ENCODE results near the gene FOXG1.

DNA sequence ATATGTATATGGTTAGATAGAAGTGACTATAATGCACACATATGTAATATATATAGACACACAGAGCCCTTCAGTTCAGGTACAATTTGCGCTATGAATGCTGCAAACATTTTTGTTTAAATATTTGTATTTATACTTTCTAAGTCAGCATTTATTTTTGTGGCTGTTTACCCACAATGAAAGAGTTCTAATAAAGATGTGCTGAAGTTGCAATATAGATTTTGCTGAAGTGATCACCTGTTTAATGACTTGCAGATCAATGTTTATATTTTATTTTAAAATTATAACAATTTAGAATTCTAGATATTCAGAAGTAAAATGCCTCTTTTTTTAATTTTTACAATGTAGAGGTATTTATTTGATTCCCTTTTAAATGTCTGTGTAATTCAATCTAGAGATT lies 3.5 kb downstream of the FOXG1 start:
- TF ChIP-seq EZH2 (IDR thresholded peaks at IDR 0.05) (no peak), POLR2A (IDR thresholded peaks at IDR 0.05; ENCODE audit: borderline replicate concordance, extremely low read depth, insufficient read depth, insufficient read length) (no peak), SP1 (IDR thresholded peaks at IDR 0.05; ENCODE audit: low read depth) (no peak), POLR2AphosphoS5 (IDR thresholded peaks at IDR 0.05; ENCODE audit: low read depth, low read length) (no peak), SIN3A (IDR thresholded peaks at IDR 0.05; ENCODE audit: low read depth) (no peak), ELF1 (IDR thresholded peaks at IDR 0.05; ENCODE audit: borderline replicate concordance, low read depth) (no peak), RAD21 (IDR thresholded peaks at IDR 0.05; ENCODE audit: low read depth) (no peak)
- TF ChIP-seq, protein P1, sequence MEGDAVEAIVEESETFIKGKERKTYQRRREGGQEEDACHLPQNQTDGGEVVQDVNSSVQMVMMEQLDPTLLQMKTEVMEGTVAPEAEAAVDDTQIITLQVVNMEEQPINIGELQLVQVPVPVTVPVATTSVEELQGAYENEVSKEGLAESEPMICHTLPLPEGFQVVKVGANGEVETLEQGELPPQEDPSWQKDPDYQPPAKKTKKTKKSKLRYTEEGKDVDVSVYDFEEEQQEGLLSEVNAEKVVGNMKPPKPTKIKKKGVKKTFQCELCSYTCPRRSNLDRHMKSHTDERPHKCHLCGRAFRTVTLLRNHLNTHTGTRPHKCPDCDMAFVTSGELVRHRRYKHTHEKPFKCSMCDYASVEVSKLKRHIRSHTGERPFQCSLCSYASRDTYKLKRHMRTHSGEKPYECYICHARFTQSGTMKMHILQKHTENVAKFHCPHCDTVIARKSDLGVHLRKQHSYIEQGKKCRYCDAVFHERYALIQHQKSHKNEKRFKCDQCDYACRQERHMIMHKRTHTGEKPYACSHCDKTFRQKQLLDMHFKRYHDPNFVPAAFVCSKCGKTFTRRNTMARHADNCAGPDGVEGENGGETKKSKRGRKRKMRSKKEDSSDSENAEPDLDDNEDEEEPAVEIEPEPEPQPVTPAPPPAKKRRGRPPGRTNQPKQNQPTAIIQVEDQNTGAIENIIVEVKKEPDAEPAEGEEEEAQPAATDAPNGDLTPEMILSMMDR (IDR thresholded peaks at IDR 0.05 in 2 of 3, conservative IDR thresholded peaks at IDR 0.05 in 1 of 3; ENCODE audit: borderline replicate concordance in 1 of 3, insufficient read depth in 1 of 3, low read depth in 2 of 3, low read length in 2 of 3), result no peak
- TF ChIP-seq, protein P2, sequence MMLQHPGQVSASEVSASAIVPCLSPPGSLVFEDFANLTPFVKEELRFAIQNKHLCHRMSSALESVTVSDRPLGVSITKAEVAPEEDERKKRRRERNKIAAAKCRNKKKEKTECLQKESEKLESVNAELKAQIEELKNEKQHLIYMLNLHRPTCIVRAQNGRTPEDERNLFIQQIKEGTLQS (IDR thresholded peaks at IDR 0.05), result no peak

All from HCT116 (cell line).